GM10847 (cell line): ENCODE results near the gene GOLGA6L7.
"Not testable (repeated sequence)": the region's sequence is repeated elsewhere in the genome, so short reads cannot be mapped to it uniquely, and the experiment has no call there.

Experiments
- POLR2A ChIP-seq: IDR thresholded peaks from 2 replicates; pipeline ENCODE4 v1.6.1; 2011; ENCODE audit not compliant: insufficient read length; ENCODE audit errors: extremely low read depth

GOLGA6L7 gene

GRCh38 chr15:28848521-28848920, at the start of gene GOLGA6L7:
Gene GOLGA6L7 (minus strand): TSS chr15:28848644. CDS start chr15:28848549, 95 bp downstream.
- not testable (repeated sequence) for TF ChIP-seq POLR2A

GRCh38 chr15:28897861-28898585, 49.6 kb upstream of the GOLGA6L7 start:
- TF ChIP-seq POLR2A: no peak

- TF ChIP-seq POLR2A: no peak
Measured at GRCh38 chr15:28896951-28897350, 48.5 kb upstream of the GOLGA6L7 start.

GRCh38 chr15:28895566-28895965, 47.1 kb upstream of the GOLGA6L7 start:
- TF ChIP-seq POLR2A: no peak

- no peak for TF ChIP-seq POLR2A
Measured at GRCh38 chr15:28895146-28895545, 46.7 kb upstream of the GOLGA6L7 start.

- no peak for TF ChIP-seq POLR2A
Measured at GRCh38 chr15:28894631-28895030, 46.2 kb upstream of the GOLGA6L7 start.

GRCh38 chr15:28892789-28893610, 44.6 kb upstream of the GOLGA6L7 start:
- no peak for TF ChIP-seq POLR2A

- TF ChIP-seq POLR2A: no peak
Measured at GRCh38 chr15:28891588-28891987, 43.1 kb upstream of the GOLGA6L7 start.

- TF ChIP-seq POLR2A: no peak
Measured at GRCh38 chr15:28890711-28891495, 42.5 kb upstream of the GOLGA6L7 start.

- no peak for TF ChIP-seq POLR2A
Measured at GRCh38 chr15:28889346-28889745, 40.9 kb upstream of the GOLGA6L7 start.

- no peak for TF ChIP-seq POLR2A
Measured at GRCh38 chr15:28888900-28889299, 40.5 kb upstream of the GOLGA6L7 start.

- TF ChIP-seq POLR2A: no peak
Measured at GRCh38 chr15:28888302-28888894, 40.0 kb upstream of the GOLGA6L7 start.

- no peak for TF ChIP-seq POLR2A
Measured at GRCh38 chr15:28887339-28888174, 39.1 kb upstream of the GOLGA6L7 start.
